ENCODE measurements around the gene PAPLN.
"Not testable (repeated sequence)": the region's sequence is repeated elsewhere in the genome, so short reads cannot be mapped to it uniquely, and the experiment has no call there.

The PAPLN gene

GRCh38 chr14:73237219-73237785 is at the start of gene PAPLN:
Gene PAPLN, plus strand, starts transcription at chr14:73237506. Its CDS starts 2,273 bp downstream, at chr14:73239779.
- Histone ChIP-seq H3K4me3 (ENCODE audit: low read length) (peak within 1 kb of the TSS; percentile 62), H3K4me1 (ENCODE audit: control insufficient read depth, insufficient read depth, low read length) (peaks cover 29% of the 10 kb centered on the region), H3K36me3 (ENCODE audit: control insufficient read depth, insufficient read depth, low read length, severe bottlenecking) (no peaks in the 10 kb centered on the region), H3K9ac (ENCODE audit: low read length) (peak within 1 kb of the TSS; percentile 59), H3K27me3 (replicated peaks; ENCODE audit: control insufficient read depth, insufficient read depth, low read length) (peaks cover 24% of the 10 kb centered on the region), H3K9me3 (ENCODE audit: control insufficient read depth, low read length) (no peaks in the 10 kb centered on the region)
- DNase-seq (ENCODE audit: low read depth): no peak

GRCh38 chr14:73188501-73188911 is 48.8 kb upstream of the PAPLN start:
- Histone ChIP-seq H3K9me3 (ENCODE audit: control insufficient read depth, low read length) (no peaks in the 10 kb centered on the region), H3K36me3 (ENCODE audit: control insufficient read depth, insufficient read depth, low read length, severe bottlenecking) (peaks cover 41% of the 10 kb centered on the region), H3K27me3 (replicated peaks; ENCODE audit: control insufficient read depth, insufficient read depth, low read length) (no peaks in the 10 kb centered on the region), H3K9ac (ENCODE audit: low read length) (no peak overlapping the region), H3K4me1 (ENCODE audit: control insufficient read depth, insufficient read depth, low read length) (peaks cover 21% of the 10 kb centered on the region), H3K4me3 (ENCODE audit: low read length) (no peak overlapping the region)
- DNase-seq (ENCODE audit: low read depth): peak; percentile 81

GRCh38 chr14:73189651-73190050 is 47.7 kb upstream of the PAPLN start:
- Histone ChIP-seq H3K9me3 (ENCODE audit: control insufficient read depth, low read length) (no peaks in the 10 kb centered on the region), H3K4me3 (ENCODE audit: low read length) (no peak overlapping the region), H3K4me1 (ENCODE audit: control insufficient read depth, insufficient read depth, low read length) (peaks cover 21% of the 10 kb centered on the region), H3K9ac (ENCODE audit: low read length) (no peak overlapping the region), H3K36me3 (ENCODE audit: control insufficient read depth, insufficient read depth, low read length, severe bottlenecking) (peaks cover 52% of the 10 kb centered on the region), H3K27me3 (replicated peaks; ENCODE audit: control insufficient read depth, insufficient read depth, low read length) (no peaks in the 10 kb centered on the region)
- DNase-seq (ENCODE audit: low read depth): no peak

GRCh38 chr14:73191441-73191840 is 45.9 kb upstream of the PAPLN start:
- peaks cover 21% of the 10 kb centered on the region for H3K4me1 ChIP-seq (ENCODE audit: control insufficient read depth, insufficient read depth, low read length)
- no peaks in the 10 kb centered on the region for H3K9me3 ChIP-seq (ENCODE audit: control insufficient read depth, low read length)
- H3K4me3 ChIP-seq (ENCODE audit: low read length): no peak overlapping the region
- peaks cover 67% of the 10 kb centered on the region for H3K36me3 ChIP-seq (ENCODE audit: control insufficient read depth, insufficient read depth, low read length, severe bottlenecking)
- no peak for DNase-seq (ENCODE audit: low read depth)
- no peak overlapping the region for H3K9ac ChIP-seq (ENCODE audit: low read length)
- no peaks in the 10 kb centered on the region for H3K27me3 ChIP-seq (replicated peaks; ENCODE audit: control insufficient read depth, insufficient read depth, low read length)

- H3K9ac ChIP-seq (ENCODE audit: low read length); DNase-seq (ENCODE audit: low read depth); H3K4me1 ChIP-seq (ENCODE audit: control insufficient read depth, insufficient read depth, low read length); H3K4me3 ChIP-seq (ENCODE audit: low read length); H3K27me3 ChIP-seq (replicated peaks; ENCODE audit: control insufficient read depth, insufficient read depth, low read length); H3K9me3 ChIP-seq (ENCODE audit: control insufficient read depth, low read length): not testable (repeated sequence)
- H3K36me3 ChIP-seq (ENCODE audit: control insufficient read depth, insufficient read depth, low read length, severe bottlenecking): peaks cover 73% of the 10 kb centered on the region
These were observed 43.0 kb upstream of the PAPLN start for GRCh38 chr14:73194306-73194705.

- Histone ChIP-seq H3K4me3 (ENCODE audit: low read length) (no peak overlapping the region), H3K27me3 (replicated peaks; ENCODE audit: control insufficient read depth, insufficient read depth, low read length) (no peaks in the 10 kb centered on the region), H3K36me3 (ENCODE audit: control insufficient read depth, insufficient read depth, low read length, severe bottlenecking) (peaks cover 67% of the 10 kb centered on the region), H3K9ac (ENCODE audit: low read length) (no peak overlapping the region), H3K9me3 (ENCODE audit: control insufficient read depth, low read length) (no peaks in the 10 kb centered on the region), H3K4me1 (ENCODE audit: control insufficient read depth, insufficient read depth, low read length) (no peaks in the 10 kb centered on the region)
- DNase-seq (ENCODE audit: low read depth): no peak
These were observed 39.1 kb upstream of the PAPLN start for GRCh38 chr14:73198253-73198652.

GRCh38 chr14:73203527-73203926 is 33.8 kb upstream of the PAPLN start:
- Histone ChIP-seq H3K4me1 (ENCODE audit: control insufficient read depth, insufficient read depth, low read length) (no peaks in the 10 kb centered on the region), H3K4me3 (ENCODE audit: low read length) (no peak overlapping the region), H3K36me3 (ENCODE audit: control insufficient read depth, insufficient read depth, low read length, severe bottlenecking) (peaks cover 72% of the 10 kb centered on the region), H3K9ac (ENCODE audit: low read length) (no peak overlapping the region), H3K27me3 (replicated peaks; ENCODE audit: control insufficient read depth, insufficient read depth, low read length) (no peaks in the 10 kb centered on the region), H3K9me3 (ENCODE audit: control insufficient read depth, low read length) (no peaks in the 10 kb centered on the region)
- no peak for DNase-seq (ENCODE audit: low read depth)

- Histone ChIP-seq H3K27me3 (replicated peaks; ENCODE audit: control insufficient read depth, insufficient read depth, low read length) (no peaks in the 10 kb centered on the region), H3K36me3 (ENCODE audit: control insufficient read depth, insufficient read depth, low read length, severe bottlenecking) (peaks cover 65% of the 10 kb centered on the region), H3K9me3 (ENCODE audit: control insufficient read depth, low read length) (no peaks in the 10 kb centered on the region), H3K9ac (ENCODE audit: low read length) (no peak overlapping the region), H3K4me3 (ENCODE audit: low read length) (no peak overlapping the region), H3K4me1 (ENCODE audit: control insufficient read depth, insufficient read depth, low read length) (peaks cover 19% of the 10 kb centered on the region)
- DNase-seq (ENCODE audit: low read depth): no peak
These were observed 29.7 kb upstream of the PAPLN start for GRCh38 chr14:73207615-73208014.

GRCh38 chr14:73208390-73208789 is 28.9 kb upstream of the PAPLN start:
- Histone ChIP-seq H3K9me3 (ENCODE audit: control insufficient read depth, low read length) (no peaks in the 10 kb centered on the region), H3K27me3 (replicated peaks; ENCODE audit: control insufficient read depth, insufficient read depth, low read length) (no peaks in the 10 kb centered on the region), H3K4me3 (ENCODE audit: low read length) (no peak overlapping the region), H3K36me3 (ENCODE audit: control insufficient read depth, insufficient read depth, low read length, severe bottlenecking) (peaks cover 66% of the 10 kb centered on the region), H3K9ac (ENCODE audit: low read length) (no peak overlapping the region), H3K4me1 (ENCODE audit: control insufficient read depth, insufficient read depth, low read length) (peaks cover 19% of the 10 kb centered on the region)
- DNase-seq (ENCODE audit: low read depth): no peak

- Histone ChIP-seq H3K36me3 (ENCODE audit: control insufficient read depth, insufficient read depth, low read length, severe bottlenecking) (peaks cover 66% of the 10 kb centered on the region), H3K27me3 (replicated peaks; ENCODE audit: control insufficient read depth, insufficient read depth, low read length) (no peaks in the 10 kb centered on the region), H3K9me3 (ENCODE audit: control insufficient read depth, low read length) (no peaks in the 10 kb centered on the region), H3K9ac (ENCODE audit: low read length) (no peak overlapping the region), H3K4me3 (ENCODE audit: low read length) (no peak overlapping the region), H3K4me1 (ENCODE audit: control insufficient read depth, insufficient read depth, low read length) (peaks cover 19% of the 10 kb centered on the region)
- no peak for DNase-seq (ENCODE audit: low read depth)
These were observed 28.5 kb upstream of the PAPLN start for GRCh38 chr14:73208846-73209245.

- Histone ChIP-seq H3K36me3 (ENCODE audit: control insufficient read depth, insufficient read depth, low read length, severe bottlenecking) (peaks cover 65% of the 10 kb centered on the region), H3K4me3 (ENCODE audit: low read length) (peak overlapping the region; percentile 22), H3K4me1 (ENCODE audit: control insufficient read depth, insufficient read depth, low read length) (peaks cover 19% of the 10 kb centered on the region), H3K9me3 (ENCODE audit: control insufficient read depth, low read length) (no peaks in the 10 kb centered on the region), H3K9ac (ENCODE audit: low read length) (no peak overlapping the region), H3K27me3 (replicated peaks; ENCODE audit: control insufficient read depth, insufficient read depth, low read length) (no peaks in the 10 kb centered on the region)
- DNase-seq (ENCODE audit: low read depth): peak; percentile 47
These were observed 27.4 kb upstream of the PAPLN start for GRCh38 chr14:73209953-73210352.

All from adipocyte (in vitro differentiated cells).